ENCODE data around the gene SLC39A11. TPM values are rescaled to one million over a fixed set of nuclear protein-coding genes. Genes with fewer than 3 reads are reported as not detected.
A peak's percentile ranks its signal among the peaks of the same experiment; 100 is the strongest.

The SLC39A11 gene
- total and polyA plus RNA-seq, 2 donors (not counting 1 experiment from before 2014, with no cell fraction given) = 12.7 to 27.4 TPM

DNA sequence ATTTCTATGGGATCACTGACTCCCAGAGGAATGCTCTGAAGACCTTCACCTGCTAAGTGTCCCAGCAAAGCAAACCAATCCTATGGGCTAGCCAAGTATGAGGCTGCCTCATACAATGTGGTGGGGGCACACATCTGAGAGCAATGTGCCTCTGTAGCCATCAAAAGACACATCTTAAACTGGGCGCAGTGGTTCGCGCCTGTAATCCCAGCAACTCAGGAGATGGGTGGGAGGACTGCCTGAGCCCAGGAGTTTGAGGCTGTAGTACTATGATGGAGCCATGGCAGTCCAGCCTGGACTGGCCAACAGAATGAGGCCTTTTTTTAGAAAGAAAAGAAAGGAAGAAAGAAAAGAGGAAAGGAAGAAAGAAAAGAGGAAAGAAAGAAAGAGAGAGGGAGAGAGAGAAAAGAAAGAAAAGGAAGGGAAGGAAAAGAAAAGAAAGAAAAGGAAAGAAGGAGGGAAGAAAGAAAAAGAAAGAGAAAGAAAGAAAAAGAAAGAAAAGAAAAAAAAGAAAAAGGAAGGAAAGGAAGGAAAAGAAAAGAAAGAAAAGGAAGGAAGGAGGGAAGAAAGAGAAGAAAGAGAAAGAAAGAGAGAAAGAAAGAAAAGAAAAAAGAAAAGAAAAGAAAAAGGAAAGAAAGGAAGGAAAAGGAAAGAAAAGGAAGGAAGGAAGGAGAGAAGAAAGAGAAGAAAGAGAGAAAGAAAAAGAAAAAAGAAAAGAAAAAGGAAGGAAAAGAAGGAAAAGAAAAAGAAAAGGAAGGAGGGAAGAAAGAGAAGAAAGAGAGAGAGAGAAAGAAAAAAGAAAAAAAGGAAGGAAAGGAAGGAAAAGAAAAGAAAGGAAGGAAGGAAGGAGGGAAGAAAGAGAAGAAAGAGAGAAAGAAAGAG is 430.3 kb downstream of the SLC39A11 start:
- H3K4me2 ChIP-seq (ENCODE audit: extremely low read depth, insufficient read depth, low read length) = no peak overlapping the region
- no peak overlapping the region for H3K4me3 ChIP-seq (replicated peaks in 1 of 4; ENCODE audit: control extremely low read depth in 1 of 4, insufficient read depth in 1 of 4, low read depth in 3 of 4, low read length in 4 of 4)
- H4K20me1 ChIP-seq (ENCODE audit: control insufficient read depth, extremely low read depth, insufficient read depth, low read length) = no peaks in the 10 kb centered on the region
- H3K4me1 ChIP-seq (ENCODE audit: control insufficient read depth, extremely low read depth, insufficient read depth, low read length) = peaks cover 3% of the 10 kb centered on the region
- H3K27me3 ChIP-seq (ENCODE audit: control insufficient read depth, insufficient read depth, low read length) = no peaks in the 10 kb centered on the region
- no peak overlapping the region for H3K9ac ChIP-seq (ENCODE audit: insufficient read depth, low read length)
- H3K36me3 ChIP-seq (ENCODE audit: control insufficient read depth, insufficient read depth, low read length) = no peaks in the 10 kb centered on the region
- TF ChIP-seq, protein P1, sequence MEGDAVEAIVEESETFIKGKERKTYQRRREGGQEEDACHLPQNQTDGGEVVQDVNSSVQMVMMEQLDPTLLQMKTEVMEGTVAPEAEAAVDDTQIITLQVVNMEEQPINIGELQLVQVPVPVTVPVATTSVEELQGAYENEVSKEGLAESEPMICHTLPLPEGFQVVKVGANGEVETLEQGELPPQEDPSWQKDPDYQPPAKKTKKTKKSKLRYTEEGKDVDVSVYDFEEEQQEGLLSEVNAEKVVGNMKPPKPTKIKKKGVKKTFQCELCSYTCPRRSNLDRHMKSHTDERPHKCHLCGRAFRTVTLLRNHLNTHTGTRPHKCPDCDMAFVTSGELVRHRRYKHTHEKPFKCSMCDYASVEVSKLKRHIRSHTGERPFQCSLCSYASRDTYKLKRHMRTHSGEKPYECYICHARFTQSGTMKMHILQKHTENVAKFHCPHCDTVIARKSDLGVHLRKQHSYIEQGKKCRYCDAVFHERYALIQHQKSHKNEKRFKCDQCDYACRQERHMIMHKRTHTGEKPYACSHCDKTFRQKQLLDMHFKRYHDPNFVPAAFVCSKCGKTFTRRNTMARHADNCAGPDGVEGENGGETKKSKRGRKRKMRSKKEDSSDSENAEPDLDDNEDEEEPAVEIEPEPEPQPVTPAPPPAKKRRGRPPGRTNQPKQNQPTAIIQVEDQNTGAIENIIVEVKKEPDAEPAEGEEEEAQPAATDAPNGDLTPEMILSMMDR (conservative IDR thresholded peaks at IDR 0.05 in 1 of 2, IDR thresholded peaks at IDR 0.05 in 1 of 2; ENCODE audit: low read depth in 1 of 2, low read length in 2 of 2) = no peak
- no peak for TF ChIP-seq EZH2 (IDR thresholded peaks at IDR 0.05; ENCODE audit: low read length, missing control alignments)
- no peaks in the 10 kb centered on the region for H3K9me3 ChIP-seq (ENCODE audit: control insufficient read depth, insufficient read depth, low read depth, low read length)
- no peak overlapping the region for H2AFZ ChIP-seq (ENCODE audit: low read length)
- no peaks in the 10 kb centered on the region for H3K79me2 ChIP-seq (ENCODE audit: control insufficient read depth, insufficient read depth, low read length)
- no peak for DNase-seq (ENCODE audit: low read depth in 2 of 2)
- no peak overlapping the region for H3K27ac ChIP-seq (ENCODE audit: insufficient read depth, low read length)

DNA sequence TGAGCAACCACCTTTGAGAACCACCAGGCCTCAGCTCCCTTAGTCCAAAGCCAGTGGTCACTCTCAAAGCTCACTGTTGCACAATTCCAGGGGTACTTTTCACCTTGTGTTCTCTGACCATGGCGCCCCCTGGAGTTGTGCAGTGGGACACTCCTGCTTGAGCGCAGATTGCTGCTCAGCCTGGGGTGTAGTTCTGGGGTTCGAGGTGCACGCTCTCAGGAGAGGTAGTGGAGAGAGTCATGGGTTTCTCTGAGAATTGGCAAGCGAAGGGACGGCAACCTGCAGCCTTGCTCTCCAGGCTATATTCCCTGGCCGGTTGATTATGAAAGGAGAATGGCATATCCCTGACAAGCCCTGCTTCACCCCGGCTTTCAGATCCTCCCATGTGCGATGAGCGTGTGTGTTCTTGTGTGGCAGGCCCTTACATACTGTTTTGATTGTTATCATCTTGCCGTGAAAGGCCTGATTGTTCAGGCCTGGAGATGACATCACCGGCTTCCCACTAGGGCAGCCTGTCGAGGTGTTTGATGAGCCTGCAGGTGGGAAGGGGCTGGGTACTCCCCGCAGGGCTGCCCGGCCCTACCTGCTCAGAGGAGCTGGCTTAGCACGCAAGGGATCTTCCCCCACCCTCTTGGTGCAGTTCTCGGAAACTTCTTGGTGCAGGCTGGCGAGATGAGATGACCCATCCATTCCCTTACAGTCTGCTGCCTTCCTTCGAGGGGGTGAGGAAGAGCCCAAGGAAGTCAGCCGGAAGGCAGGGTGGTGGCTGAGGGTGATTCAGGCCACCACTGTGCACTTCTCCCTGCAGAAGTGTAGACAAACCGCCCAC is 431.2 kb downstream of the SLC39A11 start:
- no peak overlapping the region for H3K9ac ChIP-seq (ENCODE audit: insufficient read depth, low read length)
- H3K4me2 ChIP-seq (ENCODE audit: extremely low read depth, insufficient read depth, low read length) = no peak overlapping the region

More for the DNA sequence above, 431.2 kb downstream of the SLC39A11 start:
- Histone ChIP-seq H3K27ac (ENCODE audit: insufficient read depth, low read length) (no peak overlapping the region), H3K9me3 (ENCODE audit: control insufficient read depth, insufficient read depth, low read depth, low read length) (no peaks in the 10 kb centered on the region), H3K36me3 (ENCODE audit: control insufficient read depth, insufficient read depth, low read length) (no peaks in the 10 kb centered on the region), H4K20me1 (ENCODE audit: control insufficient read depth, extremely low read depth, insufficient read depth, low read length) (no peaks in the 10 kb centered on the region), H3K27me3 (ENCODE audit: control insufficient read depth, insufficient read depth, low read length) (no peaks in the 10 kb centered on the region), H3K4me3 (replicated peaks in 1 of 4; ENCODE audit: control extremely low read depth in 1 of 4, insufficient read depth in 1 of 4, low read depth in 3 of 4, low read length in 4 of 4) (no peak overlapping the region), H2AFZ (ENCODE audit: low read length) (no peak overlapping the region), H3K79me2 (ENCODE audit: control insufficient read depth, insufficient read depth, low read length) (no peaks in the 10 kb centered on the region), H3K4me1 (ENCODE audit: control insufficient read depth, extremely low read depth, insufficient read depth, low read length) (no peaks in the 10 kb centered on the region)
- DNase-seq (ENCODE audit: low read depth in 2 of 2) = peak in 1 of 2 donors; percentile 51
- TF ChIP-seq, protein P1 (conservative IDR thresholded peaks at IDR 0.05 in 1 of 2, IDR thresholded peaks at IDR 0.05 in 1 of 2; ENCODE audit: low read depth in 1 of 2, low read length in 2 of 2) = peak in 1 of 2 donors; percentile 32
- no peak for TF ChIP-seq EZH2 (IDR thresholded peaks at IDR 0.05; ENCODE audit: low read length, missing control alignments)

All from fibroblast of lung (primary cell).